OCI-LY3 (cell line): ENCODE data around the gene SMAD4.

ENCODE experiments used
- H2AFZ ChIP-seq: fragments of 200-600, 300-600 bp; shearing (Covaris generic); 2 replicates; pipeline ENCODE4 v1.6.0; 2014; ENCODE audit warnings: antibody characterized with exemption, low read depth, low read length
- H3K27ac ChIP-seq: fragments of 200-600, 300-600 bp; sonication (generic); 2 replicates; pipeline ENCODE4 v1.5.1; 2014; ENCODE audit warnings: mild to moderate bottlenecking, low read length, moderate library complexity, mixed read lengths
- H3K27me3 ChIP-seq: fragments of 200-600, 300-600 bp; sonication (generic); 2 replicates; pipeline ENCODE4 v1.6.1; 2014; ENCODE audit warnings: low read depth, low read length, mixed read lengths
- H3K36me3 ChIP-seq: fragments of 200-600, 300-600 bp; sonication (generic); replicated peaks from 2 replicates; pipeline ENCODE3; 2014; ENCODE audit warnings: low read depth, low read length, mixed read lengths
- H3K4me1 ChIP-seq: fragments of 300-600, 200-600 bp; sonication (generic); 2 replicates; pipeline ENCODE4 v1.6.1; 2014; ENCODE audit warnings: low read length, mixed read lengths
- H3K4me2 ChIP-seq: fragments of 200-600, 300-600 bp; sonication (generic); 2 replicates; pipeline ENCODE4 v1.6.1; 2014; ENCODE audit warnings: low read length, mixed read lengths
- H3K4me3 ChIP-seq: fragments of 300-600, 200-600 bp; sonication (generic); 2 replicates; pipeline ENCODE4 v1.5.1; 2014; ENCODE audit warnings: antibody characterized with exemption, mild to moderate bottlenecking, low read length, moderate library complexity
- H3K79me2 ChIP-seq: fragments of 300-600, 200-600 bp; shearing (Covaris generic); 2 replicates; pipeline ENCODE4 v1.6.1; 2014; ENCODE audit warnings: mild to moderate bottlenecking, low read length, mixed read lengths
- H3K9ac ChIP-seq: fragments of 300-600, 200-600 bp; shearing (Covaris generic); 2 replicates; pipeline ENCODE4 v1.6.0; 2014; ENCODE audit warnings: mild to moderate bottlenecking, low read length, moderate library complexity
- H3K9me3 ChIP-seq: fragments of 200-600, 300-600 bp; shearing (Covaris generic); 2 replicates; pipeline ENCODE4 v1.6.1; 2014; ENCODE audit warnings: low read length, mixed read lengths; ENCODE audit not compliant: insufficient read depth
- H4K20me1 ChIP-seq: fragments of 200-600, 300-600 bp; sonication (generic); 2 replicates; pipeline ENCODE4 v1.6.1; 2016; ENCODE audit warnings: low read length, mixed read lengths; ENCODE audit not compliant: insufficient read depth
- EZH2phosphoT487 ChIP-seq: fragments of 200-600 bp; shearing (Covaris generic); IDR thresholded peaks from 2 replicates; pipeline ENCODE4 v1.6.1; 2018; ENCODE audit warnings: antibody characterized with exemption, mixed run types, low read depth
- TF ChIP-seq, protein P1 (sequence below): fragments of 200-600, 300-600 bp; sonication (generic); IDR thresholded peaks from 2 replicates; pipeline ENCODE4 v1.5.1; 2014; ENCODE audit warnings: antibody characterized with exemption, low read length, low read depth

The SMAD4 gene

DNA sequence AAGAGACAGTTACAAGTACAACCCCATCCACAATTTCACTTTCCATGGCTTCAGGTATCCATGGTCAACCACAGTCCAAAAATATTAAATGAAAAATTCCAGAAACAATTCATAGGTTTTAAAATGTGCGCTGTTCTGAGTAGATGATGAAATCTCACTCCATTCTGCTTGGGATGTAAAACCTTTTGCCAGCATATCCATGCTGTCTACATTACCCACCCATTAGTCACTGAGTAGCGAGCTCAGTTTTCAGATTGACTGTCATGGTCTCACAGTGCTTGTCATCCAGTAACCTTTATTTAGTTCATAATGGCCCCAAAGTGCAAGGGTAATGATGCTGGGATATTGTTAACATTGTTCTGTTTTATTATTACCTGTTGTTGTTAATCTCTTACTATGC lies 40.5 kb downstream of the SMAD4 start:
- Histone ChIP-seq H3K27me3 (no peaks in the 10 kb centered on the region), H4K20me1 (no peaks in the 10 kb centered on the region), H3K9me3 (no peaks in the 10 kb centered on the region), H3K4me1 (peaks cover 30% of the 10 kb centered on the region), H3K4me2 (no peak overlapping the region), H3K27ac (no peak overlapping the region), H3K36me3 (peaks cover 65% of the 10 kb centered on the region), H2AFZ (no peak overlapping the region), H3K9ac (no peak overlapping the region), H3K79me2 (peaks cover 45% of the 10 kb centered on the region), H3K4me3 (no peak overlapping the region)
- TF ChIP-seq, protein P1, sequence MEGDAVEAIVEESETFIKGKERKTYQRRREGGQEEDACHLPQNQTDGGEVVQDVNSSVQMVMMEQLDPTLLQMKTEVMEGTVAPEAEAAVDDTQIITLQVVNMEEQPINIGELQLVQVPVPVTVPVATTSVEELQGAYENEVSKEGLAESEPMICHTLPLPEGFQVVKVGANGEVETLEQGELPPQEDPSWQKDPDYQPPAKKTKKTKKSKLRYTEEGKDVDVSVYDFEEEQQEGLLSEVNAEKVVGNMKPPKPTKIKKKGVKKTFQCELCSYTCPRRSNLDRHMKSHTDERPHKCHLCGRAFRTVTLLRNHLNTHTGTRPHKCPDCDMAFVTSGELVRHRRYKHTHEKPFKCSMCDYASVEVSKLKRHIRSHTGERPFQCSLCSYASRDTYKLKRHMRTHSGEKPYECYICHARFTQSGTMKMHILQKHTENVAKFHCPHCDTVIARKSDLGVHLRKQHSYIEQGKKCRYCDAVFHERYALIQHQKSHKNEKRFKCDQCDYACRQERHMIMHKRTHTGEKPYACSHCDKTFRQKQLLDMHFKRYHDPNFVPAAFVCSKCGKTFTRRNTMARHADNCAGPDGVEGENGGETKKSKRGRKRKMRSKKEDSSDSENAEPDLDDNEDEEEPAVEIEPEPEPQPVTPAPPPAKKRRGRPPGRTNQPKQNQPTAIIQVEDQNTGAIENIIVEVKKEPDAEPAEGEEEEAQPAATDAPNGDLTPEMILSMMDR: no peak
- TF ChIP-seq EZH2phosphoT487: no peak

- no peaks in the 10 kb centered on the region for H4K20me1 ChIP-seq
- peaks cover 61% of the 10 kb centered on the region for H3K36me3 ChIP-seq
- H3K9ac ChIP-seq: no peak overlapping the region
These were observed 42.7 kb downstream of the SMAD4 start for GRCh38 chr18:51072586-51073313.

DNA sequence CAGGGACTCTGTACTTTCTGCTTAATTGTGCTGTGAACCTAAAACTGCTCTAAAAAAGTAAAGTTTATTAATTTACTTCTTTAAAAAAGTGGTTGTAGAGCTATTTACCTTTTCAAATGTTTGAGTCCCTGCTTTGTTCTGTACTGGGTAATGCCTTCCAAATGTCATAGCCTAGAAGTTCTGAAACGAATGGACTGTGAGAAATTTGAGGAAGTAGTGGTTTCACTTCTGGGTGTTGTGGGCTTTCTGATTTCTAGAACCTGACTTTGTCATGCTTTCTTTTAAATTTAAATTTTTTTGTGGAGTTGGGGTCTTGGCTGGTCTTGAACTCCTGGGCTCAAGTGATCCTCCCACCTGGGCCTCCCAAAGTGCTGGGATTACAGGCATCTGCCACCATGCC lies 44.6 kb downstream of the SMAD4 start:
- Histone ChIP-seq H3K79me2 (peaks cover 73% of the 10 kb centered on the region), H3K36me3 (peaks cover 68% of the 10 kb centered on the region)

More at GRCh38 chr18:51072586-51073313, 42.7 kb downstream of the SMAD4 start:
- Histone ChIP-seq H3K27me3 (no peaks in the 10 kb centered on the region), H3K4me2 (no peak overlapping the region), H3K4me1 (peaks cover 52% of the 10 kb centered on the region), H3K4me3 (no peak overlapping the region), H3K27ac (no peak overlapping the region), H3K79me2 (peaks cover 56% of the 10 kb centered on the region), H2AFZ (no peak overlapping the region), H3K9me3 (no peaks in the 10 kb centered on the region)
- no peak for TF ChIP-seq EZH2phosphoT487
- TF ChIP-seq, protein P1: no peak

GRCh38 chr18:51076503-51076902 lies 46.5 kb downstream of the SMAD4 start:
- H3K27ac ChIP-seq: peak overlapping the region; percentile 88
- peak overlapping the region; percentile 59 for H3K9ac ChIP-seq
- TF ChIP-seq EZH2phosphoT487: no peak
- no peaks in the 10 kb centered on the region for H3K27me3 ChIP-seq
- peaks cover 65% of the 10 kb centered on the region for H3K36me3 ChIP-seq
- no peak overlapping the region for H2AFZ ChIP-seq
- H3K4me3 ChIP-seq: peak overlapping the region; percentile 38
- H3K4me1 ChIP-seq: peaks cover 85% of the 10 kb centered on the region
- H3K9me3 ChIP-seq: no peaks in the 10 kb centered on the region
- H4K20me1 ChIP-seq: no peaks in the 10 kb centered on the region
- peak overlapping the region; percentile 69 for H3K4me2 ChIP-seq
- peaks cover 82% of the 10 kb centered on the region for H3K79me2 ChIP-seq

More for the DNA sequence above, 44.6 kb downstream of the SMAD4 start:
- Histone ChIP-seq H3K4me2 (peak overlapping the region; percentile 69), H3K4me3 (peak overlapping the region; percentile 43), H3K27ac (peak overlapping the region; percentile 88), H3K9me3 (no peaks in the 10 kb centered on the region), H3K9ac (peak overlapping the region; percentile 54), H2AFZ (no peak overlapping the region), H4K20me1 (no peaks in the 10 kb centered on the region), H3K4me1 (peaks cover 70% of the 10 kb centered on the region), H3K27me3 (no peaks in the 10 kb centered on the region)
- no peak for TF ChIP-seq EZH2phosphoT487
- TF ChIP-seq, protein P1: no peak
